SU-DHL-6 (cell line): ENCODE measurements around the gene PLXND1.

ENCODE experiments used
- H2AFZ ChIP-seq: fragments of 200-600 bp; sonication (generic); 2 replicates; pipeline ENCODE4 v1.6.1; 2014; ENCODE audit warnings: low read depth, mild to moderate bottlenecking, moderate library complexity, mixed read lengths, antibody characterized with exemption, low read length; ENCODE audit not compliant: severe bottlenecking
- H3F3A ChIP-seq: fragments of 200-600 bp; shearing (Covaris generic); 2 replicates; pipeline ENCODE4 v1.6.0; 2016; ENCODE audit warnings: antibody characterized with exemption, mild to moderate bottlenecking; ENCODE audit not compliant: insufficient read depth
- H3K27ac ChIP-seq: fragments of 200-600 bp; sonication (generic); 2 replicates; pipeline ENCODE4 v1.5.1; 2016; ENCODE audit warnings: low read depth, mild to moderate bottlenecking, low read length, moderate library complexity, mixed read lengths
- H3K27me3 ChIP-seq: fragments of 200-600 bp; sonication (generic), shearing (Covaris generic); 2 replicates; pipeline ENCODE4 v1.6.0; 2014; ENCODE audit warnings: mild to moderate bottlenecking, low read length
- H3K36me3 ChIP-seq: fragments of 200-600 bp; sonication (generic); 2 replicates; pipeline ENCODE4 v1.6.1; 2014; ENCODE audit warnings: mild to moderate bottlenecking, low read length, mixed read lengths
- H3K4me2 ChIP-seq: fragments of 300-600, 200-600 bp; shearing (Covaris generic), sonication (generic); 2 replicates; pipeline ENCODE4 v1.6.0; 2014; ENCODE audit warnings: low read length, low read depth, mild to moderate bottlenecking; ENCODE audit not compliant: poor library complexity, severe bottlenecking
- H3K4me3 ChIP-seq: fragments of 200-600 bp; sonication (generic); 2 replicates; pipeline ENCODE4 v1.5.1; 2014; ENCODE audit warnings: antibody characterized with exemption, low read length, mild to moderate bottlenecking, mixed read lengths; ENCODE audit not compliant: insufficient read depth, poor library complexity, severe bottlenecking
- H3K79me2 ChIP-seq: fragments of 200-600 bp; sonication (generic); 2 replicates; pipeline ENCODE4 v1.6.1; 2014; ENCODE audit warnings: mild to moderate bottlenecking, low read length, moderate library complexity; ENCODE audit not compliant: insufficient read depth
- H3K9ac ChIP-seq: fragments of 200-600 bp; sonication (generic); 2 replicates; pipeline ENCODE4 v1.7.0; 2014; ENCODE audit warnings: mild to moderate bottlenecking, low read length
- H3K9me2 ChIP-seq: fragments of 200-600 bp; sonication (generic); replicated peaks from 2 replicates; pipeline ENCODE4 v1.6.1; 2014; ENCODE audit warnings: low read length; ENCODE audit not compliant: insufficient read depth
- H3K9me3 ChIP-seq: fragments of 200-600 bp; sonication (generic); 2 replicates; pipeline ENCODE4 v1.6.1; 2014; ENCODE audit warnings: low read length, mixed read lengths; ENCODE audit not compliant: insufficient read depth
- H4K20me1 ChIP-seq: fragments of 200-600 bp; sonication (generic); 2 replicates; pipeline ENCODE4 v1.6.1; 2014; ENCODE audit warnings: low read depth, mild to moderate bottlenecking, antibody characterized with exemption, low read length, moderate library complexity, mixed read lengths
- EZH2phosphoT487 ChIP-seq: fragments of 200-600 bp; sonication (generic), shearing (Covaris generic); conservative IDR thresholded peaks from 2 replicates; pipeline ENCODE4 v1.6.1; 2018; ENCODE audit warnings: mild to moderate bottlenecking, antibody characterized with exemption, low read length, moderate library complexity, mixed read lengths
- TF ChIP-seq, protein P1 (sequence below): fragments of 200-600 bp; sonication (generic); IDR thresholded peaks from one replicate; pipeline ENCODE4 v1.5.1; 2017; ENCODE audit warnings: antibody characterized with exemption, mild to moderate bottlenecking, low read length, moderate library complexity; ENCODE audit not compliant: insufficient read depth, poor library complexity, severe bottlenecking

Gene PLXND1

GRCh38 chr3:129583289-129583688, 23.2 kb downstream of the PLXND1 start:
- Histone ChIP-seq H3K27ac (no peak overlapping the region), H3F3A (no peaks in the 10 kb centered on the region), H3K27me3 (no peaks in the 10 kb centered on the region), H3K36me3 (no peaks in the 10 kb centered on the region), H3K9me3 (no peaks in the 10 kb centered on the region), H3K9ac (no peak overlapping the region), H4K20me1 (no peaks in the 10 kb centered on the region), H3K4me3 (no peak overlapping the region), H3K9me2 (no peaks in the 10 kb centered on the region), H2AFZ (no peak overlapping the region), H3K4me2 (no peak overlapping the region), H3K79me2 (no peaks in the 10 kb centered on the region)
- TF ChIP-seq EZH2phosphoT487, result no peak
- TF ChIP-seq, protein P1, sequence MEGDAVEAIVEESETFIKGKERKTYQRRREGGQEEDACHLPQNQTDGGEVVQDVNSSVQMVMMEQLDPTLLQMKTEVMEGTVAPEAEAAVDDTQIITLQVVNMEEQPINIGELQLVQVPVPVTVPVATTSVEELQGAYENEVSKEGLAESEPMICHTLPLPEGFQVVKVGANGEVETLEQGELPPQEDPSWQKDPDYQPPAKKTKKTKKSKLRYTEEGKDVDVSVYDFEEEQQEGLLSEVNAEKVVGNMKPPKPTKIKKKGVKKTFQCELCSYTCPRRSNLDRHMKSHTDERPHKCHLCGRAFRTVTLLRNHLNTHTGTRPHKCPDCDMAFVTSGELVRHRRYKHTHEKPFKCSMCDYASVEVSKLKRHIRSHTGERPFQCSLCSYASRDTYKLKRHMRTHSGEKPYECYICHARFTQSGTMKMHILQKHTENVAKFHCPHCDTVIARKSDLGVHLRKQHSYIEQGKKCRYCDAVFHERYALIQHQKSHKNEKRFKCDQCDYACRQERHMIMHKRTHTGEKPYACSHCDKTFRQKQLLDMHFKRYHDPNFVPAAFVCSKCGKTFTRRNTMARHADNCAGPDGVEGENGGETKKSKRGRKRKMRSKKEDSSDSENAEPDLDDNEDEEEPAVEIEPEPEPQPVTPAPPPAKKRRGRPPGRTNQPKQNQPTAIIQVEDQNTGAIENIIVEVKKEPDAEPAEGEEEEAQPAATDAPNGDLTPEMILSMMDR, result no peak

DNA sequence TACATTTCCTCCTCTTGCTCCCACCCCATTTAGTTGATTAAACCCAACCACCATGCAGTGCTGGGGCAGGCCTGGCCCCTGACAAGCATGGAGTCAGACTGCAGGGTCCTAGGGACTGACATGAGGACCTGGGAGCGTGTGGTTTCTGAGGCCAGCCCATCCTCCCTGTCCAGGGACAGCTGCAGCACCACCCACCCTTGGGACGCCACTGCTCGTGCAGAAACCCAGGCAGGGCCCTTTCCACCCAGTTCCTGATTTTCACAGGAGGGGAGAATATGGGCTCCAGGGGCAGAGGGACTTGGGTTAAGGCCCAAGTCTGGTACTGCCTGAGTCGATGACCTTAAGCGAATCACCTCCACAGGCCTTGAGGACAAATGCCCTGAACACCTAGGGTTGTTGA, 23.7 kb downstream of the PLXND1 start:
- Histone ChIP-seq H3K36me3 (no peaks in the 10 kb centered on the region), H3K9ac (no peak overlapping the region), H3F3A (no peaks in the 10 kb centered on the region), H2AFZ (no peak overlapping the region), H3K27me3 (no peaks in the 10 kb centered on the region), H3K9me3 (no peaks in the 10 kb centered on the region), H3K79me2 (no peaks in the 10 kb centered on the region), H3K4me3 (no peak overlapping the region), H3K27ac (no peak overlapping the region), H3K9me2 (no peaks in the 10 kb centered on the region), H3K4me2 (no peak overlapping the region), H4K20me1 (no peaks in the 10 kb centered on the region)
- TF ChIP-seq, protein P1, result no peak

DNA sequence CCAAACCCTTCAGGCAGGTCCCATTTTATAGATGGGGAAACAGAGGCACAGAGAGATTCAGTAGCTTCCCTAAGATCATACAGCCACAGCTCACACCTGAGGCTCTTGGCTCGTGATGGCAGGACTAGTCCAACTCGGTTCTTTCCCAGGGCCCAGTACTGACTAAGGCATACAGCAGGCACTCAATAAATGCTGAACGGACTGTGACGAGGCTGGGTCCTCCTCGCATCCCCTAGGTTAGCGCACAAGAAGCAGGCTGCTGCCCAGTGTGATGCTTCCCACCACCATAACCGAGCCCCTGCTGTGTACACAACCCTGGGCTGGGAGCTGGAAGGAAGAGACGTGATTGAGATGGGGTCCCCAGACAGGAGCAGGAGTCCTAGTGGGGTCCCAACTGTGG, 24.9 kb downstream of the PLXND1 start:
- H3K9ac ChIP-seq, result no peak overlapping the region
- H3K27ac ChIP-seq, result no peak overlapping the region
- H3K9me3 ChIP-seq, result no peaks in the 10 kb centered on the region
- H2AFZ ChIP-seq, result no peak overlapping the region
- H3K4me3 ChIP-seq, result no peak overlapping the region
- no peak overlapping the region for H3K4me2 ChIP-seq
- H3K36me3 ChIP-seq, result no peaks in the 10 kb centered on the region
- TF ChIP-seq EZH2phosphoT487, result no peak
- TF ChIP-seq, protein P1, result no peak
- no peaks in the 10 kb centered on the region for H4K20me1 ChIP-seq
- H3K79me2 ChIP-seq, result no peaks in the 10 kb centered on the region
- no peaks in the 10 kb centered on the region for H3K27me3 ChIP-seq
- no peaks in the 10 kb centered on the region for H3F3A ChIP-seq
- H3K9me2 ChIP-seq, result no peaks in the 10 kb centered on the region

- no peaks in the 10 kb centered on the region for H3K36me3 ChIP-seq
Observed at GRCh38 chr3:129579991-129580390, 26.5 kb downstream of the PLXND1 start.

More at GRCh38 chr3:129579991-129580390, 26.5 kb downstream of the PLXND1 start:
- Histone ChIP-seq H3K9ac (no peak overlapping the region), H3K9me3 (no peaks in the 10 kb centered on the region), H3K9me2 (no peaks in the 10 kb centered on the region), H3K4me2 (no peak overlapping the region), H2AFZ (no peak overlapping the region), H3K79me2 (no peaks in the 10 kb centered on the region), H3K27ac (no peak overlapping the region), H3K4me3 (no peak overlapping the region), H3F3A (no peaks in the 10 kb centered on the region), H4K20me1 (no peaks in the 10 kb centered on the region), H3K27me3 (no peaks in the 10 kb centered on the region)
- no peak for TF ChIP-seq EZH2phosphoT487
- TF ChIP-seq, protein P1, result no peak
